GM18498 (cell line): ENCODE measurements around the gene HSFY1.
"Not testable (repeated sequence)": the region's sequence is repeated elsewhere in the genome, so short reads cannot be mapped to it uniquely, and the experiment has no call there.

Source experiments
- ATAC-seq: cut with Tn5 transposase; IDR thresholded peaks from one replicate; pipeline ENCODE4 v1.9.1; 2021; ENCODE audit warnings: mild to moderate bottlenecking, moderate library complexity; ENCODE audit not compliant: unreplicated experiment

Gene HSFY1

GRCh38 chrY:18546420-18546819, at the start of gene HSFY1:
Gene HSFY1, plus strand, starts transcription at chrY:18546720. Its CDS starts 68 bp downstream, at chrY:18546788.
- ATAC-seq, result not testable (repeated sequence)

DNA sequence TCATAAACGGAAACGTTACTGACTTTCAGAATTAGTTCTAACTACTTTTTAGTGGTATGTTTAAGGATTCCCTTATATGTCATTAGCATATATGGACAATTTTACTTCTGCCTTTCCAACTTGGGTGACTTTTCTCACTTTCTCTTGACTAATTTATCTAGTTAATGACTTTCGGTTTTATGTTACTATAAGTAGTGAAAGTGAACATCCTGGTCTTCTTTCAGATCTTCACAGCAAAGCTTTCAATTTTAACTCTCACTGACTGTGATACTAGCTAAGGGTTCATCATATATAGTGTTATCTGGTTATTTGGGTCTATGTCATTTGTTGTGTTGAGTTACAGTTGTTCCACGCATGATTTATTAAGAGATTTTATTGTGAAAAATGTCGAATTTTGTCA, 42.3 kb upstream of the HSFY1 start:
- not testable (repeated sequence) for ATAC-seq

DNA sequence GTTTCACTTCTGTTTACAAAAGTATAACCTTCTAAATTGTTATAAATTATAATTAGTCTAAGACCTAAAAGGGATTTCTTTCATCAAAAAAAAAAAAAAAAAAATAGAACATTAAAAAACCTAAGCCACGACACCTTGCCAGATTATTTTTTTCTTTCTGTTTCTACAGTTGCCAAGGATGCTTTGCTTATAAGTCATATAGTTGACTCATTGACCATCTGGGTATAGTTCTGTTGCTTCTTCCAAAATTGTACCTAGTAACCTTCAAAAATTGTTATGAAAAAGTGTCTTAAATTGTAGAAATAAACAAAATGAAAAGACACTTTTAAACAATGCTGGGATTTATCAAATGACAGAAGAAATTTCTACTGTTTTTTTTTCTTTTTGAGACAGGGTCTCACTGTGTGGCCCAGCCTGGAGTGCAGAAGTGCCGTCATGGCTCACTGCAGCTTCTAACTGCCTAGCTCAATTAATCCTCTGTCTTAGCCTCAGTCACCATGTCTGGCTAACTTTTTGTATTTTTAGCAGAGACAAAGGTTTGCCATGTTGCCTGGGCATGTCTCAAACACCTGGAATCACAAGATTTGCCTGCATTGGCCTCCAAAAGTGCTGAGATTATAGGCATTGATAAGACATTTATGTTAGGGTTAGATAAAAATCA, 15.4 kb upstream of the HSFY1 start:
- ATAC-seq, result not testable (repeated sequence)

DNA sequence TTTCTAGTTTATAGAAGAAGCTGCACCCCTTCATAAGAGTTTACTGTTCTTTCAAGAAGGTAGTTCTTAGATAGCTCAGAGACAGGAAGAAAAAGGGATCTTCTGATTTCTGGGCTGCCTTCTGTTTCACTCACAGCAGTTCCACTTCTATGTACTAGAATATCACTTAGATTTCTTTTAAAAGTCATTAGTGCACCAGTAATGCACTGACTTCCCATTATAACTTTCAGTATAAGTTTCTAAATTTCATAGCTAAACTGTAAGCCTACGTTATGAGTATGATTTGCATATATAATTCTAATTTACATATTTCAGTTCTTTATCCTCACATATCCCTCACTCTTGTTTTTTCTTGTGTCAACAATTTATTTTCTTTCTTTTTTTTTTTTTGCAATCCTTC, 7.6 kb upstream of the HSFY1 start:
- ATAC-seq, result not testable (repeated sequence)

DNA sequence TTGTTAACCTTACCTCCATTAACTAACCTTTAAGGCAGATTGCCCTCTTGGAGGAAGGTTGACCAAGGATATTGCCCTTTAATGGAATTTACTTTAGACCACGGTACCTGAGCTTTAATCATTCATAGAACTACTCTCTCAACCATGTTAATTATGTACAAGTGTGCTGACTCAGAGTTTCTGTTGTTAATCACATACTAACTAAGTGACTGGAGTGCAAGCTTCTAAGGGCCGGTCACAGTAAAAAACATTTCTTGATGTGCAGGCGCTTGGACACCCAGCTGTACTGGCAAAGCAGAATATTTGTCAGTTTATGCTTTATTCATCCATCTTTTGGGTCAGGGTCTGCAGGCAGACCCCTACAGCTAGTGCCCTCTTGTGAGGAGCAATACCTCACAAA, 6.6 kb downstream of the HSFY1 start:
- ATAC-seq, result not testable (repeated sequence)

GRCh38 chrY:18565915-18566314, 19.4 kb downstream of the HSFY1 start:
- ATAC-seq, result not testable (repeated sequence)
